GM20000 (cell line): Measurements from ENCODE around the gene SEMA4D.

ENCODE experiments used
- DNase-seq: peaks from one replicate; pipeline ENCODE4 v3.0.0; 2012; ENCODE audit warnings: low spot score
- CTCF ChIP-seq: IDR thresholded peaks from 2 replicates; pipeline ENCODE4 v1.5.1; 2012; ENCODE audit warnings: mild to moderate bottlenecking, control low read depth; ENCODE audit errors: extremely low read depth, missing control alignments

SEMA4D gene

DNA sequence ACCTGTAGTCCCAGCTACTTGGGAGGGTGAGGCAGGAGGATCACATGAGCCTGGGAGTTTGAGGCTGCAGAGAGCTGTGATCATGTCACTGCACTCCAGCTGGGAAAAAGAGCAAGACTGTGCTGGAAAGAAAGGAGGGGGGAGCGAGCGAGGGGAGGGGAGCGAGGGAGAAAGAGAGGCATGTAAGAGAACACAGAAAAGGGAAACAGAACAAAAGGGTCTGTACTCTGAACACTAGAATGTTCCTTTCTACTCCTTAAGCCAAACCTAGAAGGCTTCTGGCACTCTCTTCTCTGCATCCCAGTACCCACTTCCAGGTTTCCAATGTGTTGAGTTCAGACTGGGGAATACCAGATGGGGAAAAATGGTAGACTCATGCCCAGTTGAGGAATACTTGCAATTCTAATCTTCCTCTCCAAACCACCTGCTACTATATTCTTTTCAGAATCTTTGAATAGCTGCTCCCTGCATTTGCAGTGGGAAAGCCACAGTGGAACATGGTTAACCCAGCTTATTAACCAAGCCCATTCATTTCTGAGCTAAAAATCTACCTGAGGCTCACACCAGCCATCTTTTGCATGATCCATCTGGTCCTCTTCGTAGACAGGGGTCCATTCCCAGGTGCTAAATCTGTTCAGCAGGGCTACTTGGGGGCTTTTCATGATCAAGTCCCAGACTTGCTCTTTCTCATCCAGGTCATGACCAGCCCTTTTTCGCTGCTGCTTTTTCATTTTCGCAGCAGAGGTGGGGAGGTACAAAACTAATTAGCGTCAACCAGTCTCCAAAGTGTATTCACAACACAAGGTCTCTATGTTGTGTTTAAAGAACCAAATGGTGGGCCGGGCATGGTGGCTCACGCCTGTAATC lies 34.9 kb downstream of the SEMA4D start:
- TF ChIP-seq CTCF: no peak

DNA sequence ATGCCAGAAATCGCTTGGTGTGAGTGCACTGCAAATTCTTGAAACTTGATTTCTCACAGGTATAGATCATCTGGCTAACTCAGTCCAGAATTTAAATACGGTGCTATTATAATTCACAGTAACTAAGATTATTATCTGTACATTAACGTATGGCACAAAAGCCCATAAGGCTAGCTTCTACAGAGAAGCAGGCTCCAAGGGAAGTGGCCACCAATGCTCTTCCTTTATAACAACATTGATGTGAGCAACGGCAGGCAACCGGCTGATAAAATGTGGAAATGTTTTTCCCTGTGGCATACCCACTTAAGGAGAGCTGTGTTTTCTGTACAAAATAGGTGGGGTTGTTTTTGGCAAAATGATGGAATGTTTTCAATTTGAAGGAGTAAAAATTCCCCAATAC lies 35.7 kb downstream of the SEMA4D start:
- DNase-seq: no peak
- no peak for TF ChIP-seq CTCF

More for the DNA sequence above, 34.9 kb downstream of the SEMA4D start:
- DNase-seq: no peak

- TF ChIP-seq CTCF: no peak
- no peak for DNase-seq
Measured at GRCh38 chr9:89461265-89461664, 36.6 kb downstream of the SEMA4D start.

DNA sequence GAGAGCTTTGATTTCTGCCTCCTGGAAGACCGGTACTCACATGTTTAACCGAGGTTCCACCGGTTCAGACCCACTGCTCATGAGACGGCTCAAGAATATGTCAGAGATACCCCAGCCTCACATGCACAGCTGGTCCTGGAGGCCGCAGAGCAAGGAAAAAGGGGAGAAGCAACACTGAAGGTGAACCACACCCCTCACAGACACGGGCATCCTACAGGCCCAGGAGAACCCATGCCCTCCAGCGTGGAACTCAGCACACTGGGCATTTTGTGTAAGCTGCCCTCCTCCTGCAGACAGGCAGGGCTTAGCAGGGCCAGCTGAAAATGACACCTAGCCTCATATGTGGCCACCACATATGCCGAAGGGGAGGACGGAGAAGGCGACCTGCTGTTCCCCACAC lies 37.4 kb downstream of the SEMA4D start:
- DNase-seq: no peak
- TF ChIP-seq CTCF: no peak

- no peak for DNase-seq
- no peak for TF ChIP-seq CTCF
Measured at GRCh38 chr9:89458768-89459496, 39.0 kb downstream of the SEMA4D start.

GRCh38 chr9:89457376-89457855 lies 40.5 kb downstream of the SEMA4D start:
- no peak for TF ChIP-seq CTCF
- DNase-seq: no peak

DNA sequence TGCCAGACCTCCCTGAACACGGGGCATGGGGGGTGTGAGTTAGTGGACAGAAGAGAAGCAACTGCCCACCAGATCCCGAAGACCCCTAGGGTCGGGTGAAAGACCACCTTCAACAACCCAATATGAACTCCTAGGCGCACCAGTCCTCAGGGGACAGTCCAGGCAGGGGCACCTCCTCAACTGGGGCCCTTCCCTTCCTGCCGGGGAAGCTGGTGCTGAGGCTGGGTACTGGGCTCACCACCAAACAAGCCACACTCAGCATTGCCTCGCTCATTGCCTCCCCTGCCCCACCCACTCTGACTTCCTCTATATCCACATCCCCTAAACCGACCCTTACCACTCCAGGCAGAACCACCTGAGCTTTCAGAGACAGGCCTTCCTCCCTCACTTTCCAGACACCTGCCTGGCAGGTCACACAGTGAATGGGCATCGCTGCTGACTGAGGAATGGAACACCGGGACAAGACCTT lies 42.5 kb downstream of the SEMA4D start:
- no peak for TF ChIP-seq CTCF
- DNase-seq: no peak
